Activated T-cell treated with anti-CD3 and anti-CD28 coated beads, Interleukin-2, amount 50 U/mL, for 24 hours (primary cell): ENCODE measurements around the gene RNF150.
A peak's percentile ranks its signal among the peaks of the same experiment; 100 is the strongest.

ENCODE experiments used
- DNase-seq: peaks from one replicate; pipeline ENCODE4 v3.0.0-alpha.2; 2020
- H3K27ac Mint-ChIP-seq: 2 replicates; pipeline ENCODE4 v1.8.0; 2020; ENCODE audit warnings: mild to moderate bottlenecking, mixed read lengths
- H3K27me3 Mint-ChIP-seq: 2 replicates; pipeline ENCODE4 v1.8.0; 2020; ENCODE audit warnings: mixed read lengths
- H3K36me3 Mint-ChIP-seq: 2 replicates; pipeline ENCODE4 v1.8.0; 2020; ENCODE audit warnings: low read depth, mixed read lengths
- H3K4me1 Mint-ChIP-seq: 2 replicates; pipeline ENCODE4 v1.8.0; 2020; ENCODE audit warnings: low read depth, mixed read lengths
- H3K4me3 Mint-ChIP-seq: 2 replicates; pipeline ENCODE4 v1.8.0; 2020; ENCODE audit warnings: mild to moderate bottlenecking, moderate library complexity, mixed read lengths
- H3K9me3 Mint-ChIP-seq: 2 replicates; pipeline ENCODE4 v1.8.0; 2020; ENCODE audit warnings: mixed read lengths

RNF150 gene

GRCh38 chr4:141142423-141142822, 9.2 kb upstream of the RNF150 start:
- Mint-ChIP-seq H3K4me3 (no peak overlapping the region), H3K27ac (no peak overlapping the region), H3K4me1 (no peaks in the 10 kb centered on the region), H3K9me3 (no peaks in the 10 kb centered on the region), H3K27me3 (peaks cover 11% of the 10 kb centered on the region), H3K36me3 (no peaks in the 10 kb centered on the region)
- DNase-seq = no peak

- Mint-ChIP-seq H3K27ac (no peak overlapping the region), H3K9me3 (no peaks in the 10 kb centered on the region), H3K27me3 (peaks cover 28% of the 10 kb centered on the region), H3K36me3 (no peaks in the 10 kb centered on the region), H3K4me1 (no peaks in the 10 kb centered on the region), H3K4me3 (no peak overlapping the region)
- no peak for DNase-seq
Observed at GRCh38 chr4:141140391-141141200, 7.3 kb upstream of the RNF150 start.

GRCh38 chr4:141133999-141134995, 1.0 kb upstream of the RNF150 start:
- no peak overlapping the region for H3K4me3 Mint-ChIP-seq
- H3K4me1 Mint-ChIP-seq = peaks cover 11% of the 10 kb centered on the region
- no peak overlapping the region for H3K27ac Mint-ChIP-seq
- peaks cover 73% of the 10 kb centered on the region for H3K27me3 Mint-ChIP-seq
- no peak for DNase-seq
- H3K9me3 Mint-ChIP-seq = no peaks in the 10 kb centered on the region
- no peaks in the 10 kb centered on the region for H3K36me3 Mint-ChIP-seq

GRCh38 chr4:141132709-141133145, 542 bp downstream of the RNF150 start:
- Mint-ChIP-seq H3K36me3 (no peaks in the 10 kb centered on the region), H3K27me3 (peaks cover 86% of the 10 kb centered on the region), H3K4me3 (peak overlapping the region; percentile 79), H3K4me1 (peaks cover 11% of the 10 kb centered on the region), H3K9me3 (no peaks in the 10 kb centered on the region), H3K27ac (no peak overlapping the region)
- DNase-seq = no peak

- DNase-seq = peak; percentile 30
- no peak overlapping the region for H3K27ac Mint-ChIP-seq
- H3K4me3 Mint-ChIP-seq = peak overlapping the region; percentile 53
Observed at GRCh38 chr4:141132072-141132708, 1.1 kb downstream of the RNF150 start.

GRCh38 chr4:141131723-141132071, 1.6 kb downstream of the RNF150 start:
- H3K27me3 Mint-ChIP-seq = peaks cover 81% of the 10 kb centered on the region
- peaks cover 11% of the 10 kb centered on the region for H3K4me1 Mint-ChIP-seq
- H3K4me3 Mint-ChIP-seq = peak overlapping the region; percentile 53
- peak; percentile 26 for DNase-seq
- H3K9me3 Mint-ChIP-seq = no peaks in the 10 kb centered on the region
- H3K27ac Mint-ChIP-seq = no peak overlapping the region
- H3K36me3 Mint-ChIP-seq = no peaks in the 10 kb centered on the region

More at GRCh38 chr4:141132072-141132708, 1.1 kb downstream of the RNF150 start:
- H3K27me3 Mint-ChIP-seq = peaks cover 86% of the 10 kb centered on the region
- no peaks in the 10 kb centered on the region for H3K9me3 Mint-ChIP-seq
- no peaks in the 10 kb centered on the region for H3K36me3 Mint-ChIP-seq
- H3K4me1 Mint-ChIP-seq = peaks cover 11% of the 10 kb centered on the region

- Mint-ChIP-seq H3K27me3 (peaks cover 80% of the 10 kb centered on the region), H3K36me3 (no peaks in the 10 kb centered on the region), H3K4me1 (peaks cover 11% of the 10 kb centered on the region), H3K4me3 (no peak overlapping the region), H3K27ac (no peak overlapping the region), H3K9me3 (no peaks in the 10 kb centered on the region)
- no peak for DNase-seq
Observed at GRCh38 chr4:141130947-141131605, 2.2 kb downstream of the RNF150 start.

GRCh38 chr4:141127884-141128283, 5.4 kb downstream of the RNF150 start:
- Mint-ChIP-seq H3K9me3 (no peaks in the 10 kb centered on the region), H3K27ac (no peak overlapping the region), H3K36me3 (no peaks in the 10 kb centered on the region), H3K4me1 (peaks cover 5% of the 10 kb centered on the region), H3K27me3 (peaks cover 59% of the 10 kb centered on the region), H3K4me3 (no peak overlapping the region)
- DNase-seq = no peak

- Mint-ChIP-seq H3K4me3 (no peak overlapping the region), H3K27me3 (peaks cover 54% of the 10 kb centered on the region)
Observed at GRCh38 chr4:141126769-141127168, 6.5 kb downstream of the RNF150 start.

GRCh38 chr4:141124224-141124623, 9.0 kb downstream of the RNF150 start:
- H3K36me3 Mint-ChIP-seq = no peaks in the 10 kb centered on the region
- H3K27ac Mint-ChIP-seq = no peak overlapping the region
- no peaks in the 10 kb centered on the region for H3K4me1 Mint-ChIP-seq
- H3K4me3 Mint-ChIP-seq = no peak overlapping the region
- H3K27me3 Mint-ChIP-seq = peaks cover 32% of the 10 kb centered on the region
- peaks cover under 1% of the 10 kb centered on the region for H3K9me3 Mint-ChIP-seq
- DNase-seq = no peak

More at GRCh38 chr4:141126769-141127168, 6.5 kb downstream of the RNF150 start:
- no peak overlapping the region for H3K27ac Mint-ChIP-seq
- no peaks in the 10 kb centered on the region for H3K9me3 Mint-ChIP-seq
- no peaks in the 10 kb centered on the region for H3K4me1 Mint-ChIP-seq
- no peaks in the 10 kb centered on the region for H3K36me3 Mint-ChIP-seq
- DNase-seq = no peak

GRCh38 chr4:141121768-141122454, 11.4 kb downstream of the RNF150 start:
- H3K27ac Mint-ChIP-seq = no peak overlapping the region
- H3K9me3 Mint-ChIP-seq = peaks cover 2% of the 10 kb centered on the region
- peaks cover 14% of the 10 kb centered on the region for H3K27me3 Mint-ChIP-seq
- H3K4me3 Mint-ChIP-seq = no peak overlapping the region
- no peak for DNase-seq
- H3K36me3 Mint-ChIP-seq = no peaks in the 10 kb centered on the region
- H3K4me1 Mint-ChIP-seq = no peaks in the 10 kb centered on the region

- Mint-ChIP-seq H3K4me1 (no peaks in the 10 kb centered on the region), H3K9me3 (peaks cover 2% of the 10 kb centered on the region), H3K27ac (no peak overlapping the region), H3K4me3 (no peak overlapping the region), H3K27me3 (peaks cover 13% of the 10 kb centered on the region), H3K36me3 (no peaks in the 10 kb centered on the region)
- no peak for DNase-seq
Observed at GRCh38 chr4:141121101-141121500, 12.2 kb downstream of the RNF150 start.

- Mint-ChIP-seq H3K27ac (no peak overlapping the region), H3K4me1 (no peaks in the 10 kb centered on the region), H3K9me3 (peaks cover 4% of the 10 kb centered on the region), H3K27me3 (peaks cover 11% of the 10 kb centered on the region), H3K4me3 (no peak overlapping the region), H3K36me3 (no peaks in the 10 kb centered on the region)
- DNase-seq = no peak
Observed at GRCh38 chr4:141120036-141120593, 13.2 kb downstream of the RNF150 start.
